Duodenal mucosa (tissue), 2 donors: ENCODE measurements around the gene COG1.

Experiments
- H3K27ac ChIP-seq: one replicate; pipeline ENCODE4 v1.7.0; 2013; ENCODE audit warnings: low read depth, low read length
- H3K27me3 ChIP-seq, 2 donors: one replicate each; pipeline ENCODE4 v1.7.0; 2013; ENCODE audit warnings: low read length in 2 of 2, control low read depth in 1 of 2; ENCODE audit not compliant: insufficient read depth in 2 of 2, control insufficient read depth in 1 of 2
- H3K36me3 ChIP-seq, 2 donors: one replicate each; pipeline ENCODE4 v1.7.0; 2013; ENCODE audit warnings: low read length in 2 of 2, control low read depth in 1 of 2; ENCODE audit not compliant: insufficient read depth in 2 of 2, control insufficient read depth in 1 of 2
- H3K4me1 ChIP-seq, 2 donors: one replicate each; pipeline ENCODE4 v1.7.0; 2013; ENCODE audit warnings: low read length in 2 of 2, control low read depth in 1 of 2; ENCODE audit not compliant: insufficient read depth in 2 of 2, control insufficient read depth in 1 of 2
- H3K4me3 ChIP-seq, 2 donors: one replicate each; pipeline ENCODE4 v1.7.0; 2013; ENCODE audit warnings: low read length in 2 of 2, low read depth in 1 of 2
- H3K9ac ChIP-seq, 2 donors: one replicate each; pipeline ENCODE4 v1.7.0; 2013; ENCODE audit warnings: low read length in 2 of 2, low read depth in 1 of 2
- H3K9me3 ChIP-seq, 2 donors: one replicate each; pipeline ENCODE4 v1.7.0; 2013; ENCODE audit warnings: low read length in 2 of 2, control low read depth in 1 of 2; ENCODE audit not compliant: control insufficient read depth in 1 of 2

The COG1 gene

GRCh38 chr17:73228748-73229236, 35.9 kb downstream of the COG1 start:
- Histone ChIP-seq H3K27me3 (no peaks in the 10 kb centered on the region), H3K4me1 (peaks cover 35 to 48% of the 10 kb centered on the region in 2 donors), H3K9ac (no peak overlapping the region), H3K36me3 (no peaks in the 10 kb centered on the region), H3K27ac (no peak overlapping the region), H3K4me3 (no peak overlapping the region), H3K9me3 (no peaks in the 10 kb centered on the region)

- no peaks in the 10 kb centered on the region for H3K9me3 ChIP-seq
- H3K4me3 ChIP-seq, result no peak overlapping the region
- H3K36me3 ChIP-seq, result no peaks in the 10 kb centered on the region
- peaks cover 40 to 57% of the 10 kb centered on the region in 2 donors for H3K4me1 ChIP-seq
- H3K9ac ChIP-seq, result no peak overlapping the region
- H3K27me3 ChIP-seq, result no peaks in the 10 kb centered on the region
- H3K27ac ChIP-seq, result no peak overlapping the region
Measured at GRCh38 chr17:73230088-73230487, 37.2 kb downstream of the COG1 start.

GRCh38 chr17:73231395-73231794, 38.5 kb downstream of the COG1 start:
- H3K27ac ChIP-seq, result no peak overlapping the region
- peaks cover 0 to 12% of the 10 kb centered on the region in 2 donors for H3K36me3 ChIP-seq
- H3K9ac ChIP-seq, result peak overlapping the region; percentile 85 to 89
- peaks cover 40 to 56% of the 10 kb centered on the region in 2 donors for H3K4me1 ChIP-seq
- no peaks in the 10 kb centered on the region for H3K27me3 ChIP-seq
- H3K9me3 ChIP-seq, result no peaks in the 10 kb centered on the region
- H3K4me3 ChIP-seq, result peak overlapping the region; percentile 85 to 96

DNA sequence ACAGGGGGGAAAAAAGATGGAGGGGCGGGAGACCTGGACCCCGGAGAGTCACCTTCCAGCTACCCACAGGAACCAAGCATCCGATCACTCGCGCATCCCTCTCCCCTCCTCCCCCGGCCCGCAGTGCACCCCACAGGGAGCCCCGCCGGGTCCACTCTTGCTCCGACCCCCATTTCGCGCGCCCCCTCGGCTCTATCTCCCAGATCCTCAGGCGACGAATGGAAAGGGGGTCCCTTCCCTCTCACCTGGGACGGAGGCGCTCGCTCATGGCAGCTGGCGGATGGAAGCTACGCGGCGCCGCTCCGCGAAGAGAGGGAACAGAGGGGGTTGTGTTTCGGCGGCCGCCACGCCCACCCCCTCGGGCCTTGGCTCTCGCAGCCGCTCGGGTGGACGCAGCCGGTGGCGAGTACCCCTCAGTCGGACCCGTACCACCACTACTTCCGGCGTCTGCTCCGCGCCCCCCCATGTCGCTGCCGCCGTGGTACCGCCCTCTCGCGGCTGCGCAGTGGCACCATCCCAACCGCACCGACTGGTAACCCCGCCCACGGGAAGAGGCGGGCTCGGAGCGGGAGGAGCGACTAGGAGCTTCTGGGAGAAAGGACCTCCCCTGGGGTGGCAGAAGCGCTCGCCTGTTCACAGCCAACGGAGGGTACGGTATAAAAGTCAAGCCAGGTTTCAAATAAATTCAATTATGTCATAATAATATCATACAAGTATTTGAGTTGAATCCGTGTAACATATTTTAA, 39.2 kb downstream of the COG1 start:
- Histone ChIP-seq H3K9me3 (no peaks in the 10 kb centered on the region), H3K4me1 (peaks cover 40 to 49% of the 10 kb centered on the region in 2 donors), H3K36me3 (peaks cover 0 to 18% of the 10 kb centered on the region in 2 donors), H3K27me3 (no peaks in the 10 kb centered on the region), H3K4me3 (peak overlapping the region; percentile 85 to 96), H3K9ac (peak overlapping the region; percentile 85 to 89), H3K27ac (peak overlapping the region; percentile 59)

DNA sequence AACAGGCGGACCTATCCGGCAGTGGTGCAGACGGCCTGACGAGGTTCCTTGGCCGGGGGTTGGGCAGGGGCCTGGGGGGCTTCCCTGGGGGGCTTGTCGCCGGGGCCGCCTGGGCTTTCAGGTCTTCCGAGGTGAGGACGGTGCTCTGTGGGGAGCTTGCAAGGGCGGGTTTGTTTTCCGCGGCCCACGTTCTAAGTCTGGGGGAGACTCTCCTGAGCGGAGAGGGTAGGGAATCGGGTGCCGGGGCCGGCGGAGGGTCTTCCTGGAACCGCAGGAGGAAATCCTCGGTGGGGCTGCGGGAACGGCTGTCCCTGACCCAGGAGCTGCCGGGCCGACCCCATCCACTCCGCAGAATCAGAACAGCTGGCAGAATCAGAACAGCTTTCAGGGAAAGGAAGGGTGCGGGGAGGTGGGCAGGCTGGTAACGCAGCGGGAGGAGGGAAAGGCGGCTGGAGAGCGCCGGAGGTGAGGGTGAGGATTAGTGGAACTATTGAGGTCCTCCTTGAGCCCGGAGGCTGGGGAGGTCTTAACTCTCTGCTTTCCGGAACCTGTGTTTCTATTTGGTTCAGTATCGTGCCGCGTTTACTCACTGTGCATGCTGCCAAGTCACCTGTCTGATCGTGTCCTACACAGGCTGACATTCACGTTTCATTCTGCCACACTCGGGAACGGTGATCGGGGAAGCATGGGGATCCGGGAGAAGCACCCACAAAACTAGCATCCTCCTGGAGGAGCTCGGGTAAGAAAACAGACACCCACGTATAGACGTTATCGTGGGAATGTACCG, 39.9 kb downstream of the COG1 start:
- Histone ChIP-seq H3K36me3 (peaks cover 0 to 18% of the 10 kb centered on the region in 2 donors), H3K4me1 (peaks cover 40 to 43% of the 10 kb centered on the region in 2 donors), H3K9ac (peak overlapping the region; percentile 85 to 89), H3K27me3 (no peaks in the 10 kb centered on the region), H3K9me3 (no peaks in the 10 kb centered on the region), H3K4me3 (peak overlapping the region; percentile 85 to 96), H3K27ac (peak overlapping the region; percentile 59)

- Histone ChIP-seq H3K27me3 (no peaks in the 10 kb centered on the region), H3K4me3 (no peak overlapping the region), H3K9ac (no peak overlapping the region), H3K4me1 (peaks cover 24 to 32% of the 10 kb centered on the region in 2 donors), H3K27ac (no peak overlapping the region), H3K9me3 (no peaks in the 10 kb centered on the region), H3K36me3 (peaks cover 0 to 22% of the 10 kb centered on the region in 2 donors)
Measured at GRCh38 chr17:73234736-73235135, 41.9 kb downstream of the COG1 start.

- H3K9me3 ChIP-seq, result no peaks in the 10 kb centered on the region
- no peaks in the 10 kb centered on the region for H3K27me3 ChIP-seq
- H3K9ac ChIP-seq, result no peak overlapping the region
- no peak overlapping the region for H3K4me3 ChIP-seq
- no peak overlapping the region for H3K27ac ChIP-seq
- H3K4me1 ChIP-seq, result peaks cover 13 to 23% of the 10 kb centered on the region in 2 donors
- peaks cover 0 to 26% of the 10 kb centered on the region in 2 donors for H3K36me3 ChIP-seq
Measured at GRCh38 chr17:73237714-73238113, 44.9 kb downstream of the COG1 start.

GRCh38 chr17:73240561-73240960, 47.7 kb downstream of the COG1 start:
- Histone ChIP-seq H3K27me3 (no peaks in the 10 kb centered on the region), H3K4me3 (no peak overlapping the region), H3K36me3 (peaks cover 0 to 37% of the 10 kb centered on the region in 2 donors), H3K4me1 (peaks cover 0 to 7% of the 10 kb centered on the region in 2 donors), H3K9me3 (no peaks in the 10 kb centered on the region), H3K9ac (no peak overlapping the region), H3K27ac (no peak overlapping the region)

DNA sequence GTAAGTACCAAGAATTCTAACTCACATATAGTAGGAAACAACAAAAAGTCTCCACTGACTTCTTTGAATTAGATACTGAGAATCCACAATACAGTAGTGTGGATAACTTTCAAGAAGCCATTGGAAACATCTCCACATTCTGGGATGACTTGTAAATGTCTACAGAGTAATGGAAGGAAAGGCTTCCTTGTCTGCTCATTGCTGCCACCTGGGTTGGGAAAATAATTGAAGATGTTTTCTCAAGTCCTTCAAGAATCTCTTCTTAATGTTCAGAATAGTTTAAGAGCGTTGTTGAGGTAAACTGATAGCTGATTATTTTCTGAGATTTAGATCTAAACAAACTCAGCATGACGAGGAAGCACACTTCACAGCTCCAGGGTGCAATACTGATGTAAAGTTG, 54.9 kb downstream of the COG1 start:
- Histone ChIP-seq H3K4me1 (no peaks in the 10 kb centered on the region), H3K9me3 (no peaks in the 10 kb centered on the region), H3K36me3 (peaks cover 6 to 40% of the 10 kb centered on the region in 2 donors), H3K4me3 (no peak overlapping the region), H3K9ac (no peak overlapping the region), H3K27ac (no peak overlapping the region), H3K27me3 (no peaks in the 10 kb centered on the region)

DNA sequence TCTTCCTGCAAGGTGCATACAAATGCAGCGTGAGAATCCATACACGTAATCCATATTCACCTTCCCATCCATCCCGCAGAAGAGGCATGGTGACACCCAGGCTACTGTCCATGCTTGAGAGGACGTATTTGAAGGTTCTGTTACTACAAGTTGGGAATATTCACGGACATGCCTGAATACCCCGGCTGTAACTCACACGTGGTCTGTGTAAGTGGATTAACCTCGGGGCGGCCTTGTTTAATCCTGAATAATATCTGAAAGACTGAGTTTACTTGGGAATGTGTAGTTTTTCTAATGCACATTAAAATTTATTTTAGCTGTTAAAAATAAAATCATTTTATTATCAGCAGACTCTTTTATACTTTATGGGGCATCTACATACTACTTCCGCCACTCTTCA, 55.7 kb downstream of the COG1 start:
- H3K27me3 ChIP-seq, result no peaks in the 10 kb centered on the region
- H3K27ac ChIP-seq, result no peak overlapping the region
- no peak overlapping the region for H3K9ac ChIP-seq
- H3K4me3 ChIP-seq, result no peak overlapping the region
- H3K36me3 ChIP-seq, result peaks cover 6 to 36% of the 10 kb centered on the region in 2 donors
- no peaks in the 10 kb centered on the region for H3K9me3 ChIP-seq
- H3K4me1 ChIP-seq, result no peaks in the 10 kb centered on the region
